HepG2 (cell line): ENCODE data around the gene SLC2A4. TPM values are rescaled to one million over a fixed set of nuclear protein-coding genes. Genes with fewer than 3 reads are reported as not detected.

Experiments
- ARID2 ChIP-seq: sonication (generic); formaldehyde crosslinking; IDR thresholded peaks from 2 replicates; pipeline ENCODE4 v1.8.1; 2022; ENCODE audit warnings: mild to moderate bottlenecking, missing genetic modification reagents, borderline replicate concordance
- BHLHE40 ChIP-seq: IDR thresholded peaks from 2 replicates; pipeline ENCODE4 v1.6.1; 2011; ENCODE audit warnings: low read length, improper control_type of control experiment
- BORCS8-MEF2B ChIP-seq: sonication (generic); formaldehyde crosslinking; IDR thresholded peaks from 2 replicates; pipeline ENCODE4 v1.8.0; 2022; ENCODE audit warnings: mild to moderate bottlenecking, missing genetic modification reagents
- CCAR2 ChIP-seq: fragments of 200-400 bp; formaldehyde crosslinking; optimal IDR thresholded peaks from 2 replicates; pipeline ENCODE3; 2018; ENCODE audit warnings: low read depth, mild to moderate bottlenecking, low read length, moderate library complexity
- CHD2 ChIP-seq: IDR thresholded peaks from 2 replicates; pipeline ENCODE4 v1.6.1; 2011; ENCODE audit warnings: low read depth, low read length, improper control_type of control experiment
- CREB1 ChIP-seq, 2 experiments: fragments of 450-650 bp in 1 of 2; IDR thresholded peaks; 2 replicates each; pipeline ENCODE4 v1.6.1; 2016 to 2017; ENCODE audit warnings: control low read depth in 1 of 2, mild to moderate bottlenecking in 1 of 2, missing compliant biosample characterization in 1 of 2, missing genetic modification characterization in 1 of 2
- DNMT3B ChIP-seq: conservative IDR thresholded peaks from 2 replicates; pipeline ENCODE4 v1.6.1; 2016; ENCODE audit warnings: missing biosample characterization, control low read depth
- EZH2 ChIP-seq: conservative IDR thresholded peaks from 2 replicates; pipeline ENCODE4 v1.6.1; 2012; ENCODE audit warnings: mild to moderate bottlenecking, low read depth, low read length, moderate library complexity
- FOSL2 ChIP-seq: sonication (generic); formaldehyde crosslinking; IDR thresholded peaks from 2 replicates; pipeline ENCODE4 v1.4.0; 2020; ENCODE audit warnings: missing genetic modification reagents
- FOXO1 ChIP-seq: sonication (generic); formaldehyde crosslinking; IDR thresholded peaks from 2 replicates; pipeline ENCODE4 v1.4.0; 2020; ENCODE audit warnings: missing genetic modification reagents
- HNRNPLL ChIP-seq: fragments of 200-400 bp; formaldehyde crosslinking; IDR thresholded peaks from 2 replicates; pipeline ENCODE4 v1.6.1; 2017; ENCODE audit warnings: mild to moderate bottlenecking, low read depth, low read length; ENCODE audit not compliant: poor library complexity, severe bottlenecking
- HOXA5 ChIP-seq: sonication (generic); formaldehyde crosslinking; IDR thresholded peaks from 2 replicates; pipeline ENCODE4 v1.4.0; 2020; ENCODE audit warnings: missing genetic modification reagents
- IKZF5 ChIP-seq: IDR thresholded peaks from 2 replicates; pipeline ENCODE4 v1.6.1; 2018; ENCODE audit warnings: missing genetic modification reagents, mild to moderate bottlenecking, missing compliant biosample characterization
- IRX3 ChIP-seq: sonication (generic); formaldehyde crosslinking; IDR thresholded peaks from 2 replicates; pipeline ENCODE4 v1.8.1; 2023; ENCODE audit warnings: mild to moderate bottlenecking, low read depth, missing genetic modification reagents, borderline replicate concordance
- KLF15 ChIP-seq: sonication (generic); formaldehyde crosslinking; IDR thresholded peaks from 2 replicates; pipeline ENCODE4 v1.8.1; 2023; ENCODE audit warnings: borderline replicate concordance, mild to moderate bottlenecking, inconsistent platforms, missing genetic modification reagents, mixed read lengths
- MIXL1 ChIP-seq: IDR thresholded peaks from 2 replicates; pipeline ENCODE4 v1.6.1; 2016
- NONO ChIP-seq, 2 experiments: fragments of 450-650 bp in 1 of 2; sonication (generic) in 1 of 2; formaldehyde crosslinking in 1 of 2; IDR thresholded peaks in 1 of 2; conservative IDR thresholded peaks in 1 of 2; 2 replicates each; pipeline versions ENCODE4 v1.6.1 to v1.8.0; 2017 to 2022; ENCODE audit warnings: mild to moderate bottlenecking in 1 of 2, missing genetic modification reagents in 1 of 2, moderate library complexity in 1 of 2
- NR1H2 ChIP-seq: sonication (generic); formaldehyde crosslinking; IDR thresholded peaks from 2 replicates; pipeline ENCODE4 v1.8.1; 2022; ENCODE audit warnings: low read depth, missing genetic modification reagents, borderline replicate concordance
- PHF5A ChIP-seq: IDR thresholded peaks from one replicate; pipeline ENCODE4 v1.6.1; 2018; ENCODE audit warnings: low read depth, missing genetic modification reagents; ENCODE audit not compliant: unreplicated experiment
- RBFOX2 ChIP-seq: fragments of 200-400 bp; formaldehyde crosslinking; IDR thresholded peaks from 2 replicates; pipeline ENCODE4 v1.6.1; 2017; ENCODE audit warnings: low read depth, mild to moderate bottlenecking, low read length
- SIX1 ChIP-seq: sonication (generic); formaldehyde crosslinking; IDR thresholded peaks from 2 replicates; pipeline ENCODE4 v1.4.0; 2020; ENCODE audit warnings: missing genetic modification reagents, borderline replicate concordance
- SOX13 ChIP-seq, 3 experiments: fragments of 450-650 bp in 1 of 3; sonication (generic) in 1 of 3; formaldehyde crosslinking in 1 of 3; IDR thresholded peaks in 2 of 3; conservative IDR thresholded peaks in 1 of 3; 2 replicates each; pipeline versions ENCODE4 v1.5.0 to v1.6.1; 2016 to 2020; ENCODE audit warnings: antibody characterized with exemption in 1 of 3, mild to moderate bottlenecking in 1 of 3, missing compliant biosample characterization in 1 of 3, missing genetic modification reagents in 1 of 3, moderate library complexity in 1 of 3
- TARDBP ChIP-seq: sonication (generic); formaldehyde crosslinking; IDR thresholded peaks from 2 replicates; pipeline ENCODE4 v1.8.0; 2022; ENCODE audit warnings: mild to moderate bottlenecking, missing genetic modification reagents
- TCF7 ChIP-seq: sonication (generic); IDR thresholded peaks from 2 replicates; pipeline ENCODE4 v1.6.1; 2016; ENCODE audit warnings: antibody characterized with exemption, low read depth
- YY1 ChIP-seq: IDR thresholded peaks from 2 replicates; pipeline ENCODE4 v1.6.1; 2011; ENCODE audit warnings: low read length, low read depth, moderate library complexity, mild to moderate bottlenecking; ENCODE audit not compliant: insufficient read depth, insufficient replicate concordance
- ZNF207 ChIP-seq: fragments of 450-650 bp; IDR thresholded peaks from 2 replicates; pipeline ENCODE4 v1.6.1; 2016; ENCODE audit warnings: antibody characterized with exemption, borderline replicate concordance
- ZNF496 ChIP-seq: sonication (generic); formaldehyde crosslinking; IDR thresholded peaks from 2 replicates; pipeline ENCODE4 v1.8.1; 2023; ENCODE audit warnings: mild to moderate bottlenecking, moderate library complexity, missing genetic modification reagents; ENCODE audit not compliant: insufficient replicate concordance
- ZNF737 ChIP-seq: sonication (generic); formaldehyde crosslinking; IDR thresholded peaks from 2 replicates; pipeline ENCODE4 v1.5.0; 2020; ENCODE audit warnings: missing genetic modification reagents, mild to moderate bottlenecking, borderline replicate concordance
- ZNF746 ChIP-seq: sonication (generic); formaldehyde crosslinking; IDR thresholded peaks from 2 replicates; pipeline ENCODE4 v1.8.0; 2022; ENCODE audit warnings: mild to moderate bottlenecking, missing genetic modification reagents
- ZNF780A ChIP-seq: sonication (generic); formaldehyde crosslinking; IDR thresholded peaks from 2 replicates; pipeline ENCODE4 v1.8.0; 2022; ENCODE audit warnings: mild to moderate bottlenecking, missing genetic modification reagents, moderate library complexity
- ZNF788 ChIP-seq: sonication (generic); formaldehyde crosslinking; IDR thresholded peaks from 2 replicates; pipeline ENCODE4 v1.5.0; 2020; ENCODE audit warnings: mild to moderate bottlenecking, missing genetic modification reagents, borderline replicate concordance
- polyA plus RNA-seq, 8 experiments: library from polyadenylated mRNA; depleted of rRNA in 3 of 8; stranded (reverse) in 7 of 8; unstranded in 1 of 8; fragments of >200 nt; fragmentation: Illumina TruSeq in 4 of 8; extraction: Trizol in 4 of 8; gene quantifications; 2 replicates each; pipeline versions ENCODE4 v1.2.1 to v1.2.3, GENCODE V29; 2011 to 2016; ENCODE audit warnings: low read depth in 4 of 8, missing spikeins in 1 of 8, mixed read lengths in 1 of 8; ENCODE audit not compliant: insufficient read depth in 1 of 8
- total RNA-seq, 5 experiments: library from RNA; depleted of rRNA; stranded (reverse); fragments of >200 nt; fragmentation: Illumina TruSeq; extraction: Trizol; gene quantifications; 2 replicates each; pipeline ENCODE4 v1.2.3, GENCODE V29; 2016; ENCODE audit warnings: low read depth in 1 of 5

The SLC2A4 gene
- total and polyA plus RNA-seq, 2 of the 13 experiments (the other 11 are each of a cell fraction or from before 2014, with no cell fraction given): 4.9 to 5.8 TPM

GRCh38 chr17:7306911-7307685 is 25.6 kb downstream of the SLC2A4 start, which contains the start of gene EIF5A (continued):
- no peak for TF ChIP-seq BORCS8-MEF2B (CRISPR knock-in tag)
- TF ChIP-seq SOX13 (IDR thresholded peaks at IDR 0.05): no peak
- TF ChIP-seq SOX13 (CRISPR knock-in tag; conservative IDR thresholded peaks at IDR 0.05 in 1 of 2, IDR thresholded peaks at IDR 0.05 in 1 of 2): no peak; a peak in 1 of 4 replicates
- TF ChIP-seq HOXA5 (CRISPR knock-in tag): no peak
- no peak for TF ChIP-seq CCAR2
- no peak for TF ChIP-seq SIX1 (CRISPR knock-in tag)
- no peak for TF ChIP-seq ZNF746
- TF ChIP-seq FOSL2 (CRISPR knock-in tag): no peak; the same call in 1 of the 2 replicates
- TF ChIP-seq MIXL1 (CRISPR knock-in tag): no peak
- no peak for TF ChIP-seq NR1H2 (CRISPR knock-in tag)
- no peak for TF ChIP-seq ZNF207
- TF ChIP-seq NONO (IDR thresholded peaks at IDR 0.05): no peak
- TF ChIP-seq NONO (CRISPR knock-in tag; conservative IDR thresholded peaks at IDR 0.05): peak; percentile 64; the same call in 1 of the 2 replicates
- TF ChIP-seq BHLHE40: no peak
- TF ChIP-seq PHF5A (CRISPR knock-in tag): no peak
- TF ChIP-seq EZH2: no peak
- TF ChIP-seq IRX3: no peak
- no peak for TF ChIP-seq ARID2 (CRISPR knock-in tag)
- no peak for TF ChIP-seq TCF7
- TF ChIP-seq TARDBP: no peak
- TF ChIP-seq RBFOX2: no peak
- peak; percentile 81 for TF ChIP-seq YY1
- peak; percentile 92 for TF ChIP-seq CREB1 (IDR thresholded peaks at IDR 0.05)
- peak; percentile 77 for TF ChIP-seq CREB1 (CRISPR knock-in tag; IDR thresholded peaks at IDR 0.05)
- TF ChIP-seq FOXO1 (CRISPR knock-in tag): no peak; the same call in 1 of the 2 replicates
- TF ChIP-seq ZNF496: no peak
- TF ChIP-seq ZNF780A (CRISPR knock-in tag): no peak
- TF ChIP-seq ZNF737: no peak
- no peak for TF ChIP-seq KLF15 (CRISPR knock-in tag)
- TF ChIP-seq ZNF788 (CRISPR knock-in tag): peak; percentile 61; the same call in 1 of the 2 replicates
- no peak for TF ChIP-seq DNMT3B
- peak; percentile 60 for TF ChIP-seq HNRNPLL
- TF ChIP-seq CHD2: no peak
- no peak for TF ChIP-seq IKZF5 (CRISPR knock-in tag)
